Measurements from ENCODE around the gene SMIM22.

Gene SMIM22

DNA sequence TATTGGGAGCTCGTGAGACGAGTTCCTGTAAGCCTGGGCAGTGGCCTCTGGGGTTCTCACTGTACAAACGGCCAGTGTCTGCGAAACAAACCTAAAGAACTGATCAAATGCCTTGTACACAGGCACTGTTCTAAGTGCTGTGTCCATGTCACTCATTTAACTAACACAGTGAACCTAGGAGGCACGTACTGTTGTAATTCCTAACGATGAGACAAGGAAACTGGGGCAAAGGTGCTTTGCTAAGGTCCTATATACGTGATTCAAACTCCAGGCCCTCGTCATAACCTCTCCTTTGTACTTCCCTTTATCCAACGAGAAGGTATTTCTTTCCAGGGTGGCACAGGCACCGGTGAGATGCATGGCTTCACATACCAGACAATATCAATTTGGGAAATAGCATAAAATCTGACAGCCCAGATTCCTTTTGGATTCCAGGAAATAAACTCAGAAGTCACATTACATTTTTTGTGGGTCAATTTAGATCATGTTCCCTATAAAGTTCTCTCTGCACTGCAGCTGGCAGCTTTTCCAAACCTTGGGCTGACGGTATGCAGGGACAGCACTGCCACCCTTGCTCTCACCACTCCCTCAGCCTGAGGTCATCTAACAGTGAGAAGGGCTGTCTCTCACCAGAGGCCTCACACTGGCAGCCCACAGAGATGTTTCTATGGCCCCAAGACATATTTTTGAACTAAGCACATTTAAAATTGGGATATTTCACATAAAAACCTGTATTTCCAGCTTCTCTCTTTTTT is 33.6 kb downstream of the SMIM22 start:
- no peak for DNase-seq

DNA sequence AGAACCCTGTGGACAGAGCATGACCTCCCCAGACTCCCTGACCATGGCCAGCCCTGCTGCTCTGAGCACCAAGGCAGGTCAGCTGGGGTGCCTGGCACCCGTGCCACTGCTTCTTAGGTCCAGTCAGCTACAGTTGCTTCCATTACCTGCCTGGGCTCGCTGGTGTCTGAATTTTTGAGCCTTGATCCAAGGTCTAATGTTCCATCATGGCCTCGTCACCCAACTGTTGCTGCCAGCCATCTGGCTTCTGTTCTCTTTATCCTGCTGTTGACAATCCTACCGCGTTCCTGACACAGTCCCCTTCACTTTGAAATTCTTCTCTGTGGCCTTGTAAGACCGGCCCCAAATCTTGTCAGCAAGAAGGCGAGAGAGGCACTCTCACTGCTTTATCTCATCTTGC is 35.2 kb downstream of the SMIM22 start:
- no peak for DNase-seq

- DNase-seq: no peak
Observed at GRCh38 chr16:4831616-4832015, 36.4 kb downstream of the SMIM22 start.

DNA sequence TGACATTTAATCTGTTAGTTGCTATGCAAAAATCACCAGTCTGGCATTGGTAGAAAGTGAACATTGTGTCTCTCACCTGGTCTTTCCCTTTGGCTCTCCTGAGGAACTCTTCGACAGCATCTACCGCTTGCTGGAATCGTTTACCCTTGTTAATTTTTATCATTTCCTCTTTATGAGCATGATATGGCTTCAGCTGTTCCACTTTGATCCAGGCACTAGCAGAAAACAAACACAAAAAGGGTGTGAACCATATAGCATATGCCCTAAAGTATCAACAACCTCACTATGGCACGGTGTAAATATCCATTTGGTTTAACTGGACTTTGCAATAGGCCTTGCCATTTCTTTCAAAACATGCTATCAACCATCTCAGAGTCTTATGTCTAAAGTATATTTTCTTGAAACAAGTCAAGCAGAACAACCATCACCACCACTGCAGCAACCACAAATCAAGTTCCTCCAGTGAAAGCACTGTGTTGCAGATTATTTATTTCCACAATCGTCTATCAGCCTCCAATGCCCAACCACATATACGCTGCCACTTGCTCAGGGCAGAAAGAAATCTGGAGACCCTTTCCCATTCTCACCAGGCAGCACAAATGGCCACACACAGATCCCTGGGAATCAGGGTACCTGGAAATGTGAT is 37.7 kb downstream of the SMIM22 start:
- DNase-seq: no peak

- DNase-seq: no peak
Observed at GRCh38 chr16:4833584-4833983, 38.4 kb downstream of the SMIM22 start.

DNA sequence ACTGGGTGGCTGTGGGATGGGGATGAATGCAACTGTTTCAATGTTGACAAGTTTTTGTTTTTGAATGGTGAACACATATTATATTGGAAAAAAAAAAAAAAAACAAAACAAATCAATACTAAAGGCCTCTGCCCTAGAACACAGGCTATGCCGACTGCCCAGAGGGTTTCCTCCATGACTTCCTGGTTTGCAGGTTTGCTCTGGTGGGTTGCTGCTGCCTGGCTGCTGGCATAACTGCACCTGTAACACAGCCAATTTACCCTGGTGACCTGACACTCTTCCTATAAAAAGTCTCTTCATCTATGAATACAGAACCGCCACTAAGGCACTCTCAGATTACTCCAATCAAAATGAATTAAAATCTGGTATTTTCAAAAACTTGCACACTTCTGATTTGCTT is 41.6 kb downstream of the SMIM22 start:
- DNase-seq: no peak

GRCh38 chr16:4837733-4838501 is 42.7 kb downstream of the SMIM22 start:
- DNase-seq: no peak

- DNase-seq: no peak
Observed at GRCh38 chr16:4839942-4840341, 44.8 kb downstream of the SMIM22 start.

DNA sequence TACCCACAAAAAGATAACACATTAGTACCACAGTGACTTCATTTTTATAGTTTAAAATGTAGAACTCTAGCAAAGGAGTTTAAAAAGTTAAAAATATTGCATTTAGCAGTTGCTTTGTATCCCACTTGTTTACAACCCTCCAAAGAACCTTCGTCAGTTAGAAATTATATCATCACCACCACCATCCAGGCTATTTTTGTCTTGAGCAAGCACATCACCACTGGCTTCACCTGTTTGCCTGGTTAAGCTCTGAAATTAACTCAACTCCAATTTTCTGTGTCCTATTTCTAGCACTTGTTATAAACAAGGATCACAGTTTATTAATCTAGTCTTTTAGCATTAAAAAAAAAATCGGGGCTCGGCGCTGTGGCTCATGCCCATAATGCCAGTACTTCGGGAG is 45.8 kb downstream of the SMIM22 start:
- no peak for DNase-seq

Data from NCI-H446 (cell line).